GM23248 (cell line): Measurements from ENCODE around the gene IVNS1ABP.

Experiments used
- EZH2 ChIP-seq: fragments of 200-600 bp; sonication (generic); IDR thresholded peaks from 2 replicates; pipeline ENCODE4 v1.6.1; 2018; ENCODE audit warnings: antibody characterized with exemption, mild to moderate bottlenecking; ENCODE audit not compliant: insufficient read depth, poor library complexity, severe bottlenecking
- EZH2phosphoT487 ChIP-seq: fragments of 200-600 bp; sonication (generic); IDR thresholded peaks from 2 replicates; pipeline ENCODE4 v1.6.1; 2018; ENCODE audit warnings: antibody characterized with exemption, moderate library complexity, mild to moderate bottlenecking, low read depth; ENCODE audit not compliant: insufficient read depth

DNA sequence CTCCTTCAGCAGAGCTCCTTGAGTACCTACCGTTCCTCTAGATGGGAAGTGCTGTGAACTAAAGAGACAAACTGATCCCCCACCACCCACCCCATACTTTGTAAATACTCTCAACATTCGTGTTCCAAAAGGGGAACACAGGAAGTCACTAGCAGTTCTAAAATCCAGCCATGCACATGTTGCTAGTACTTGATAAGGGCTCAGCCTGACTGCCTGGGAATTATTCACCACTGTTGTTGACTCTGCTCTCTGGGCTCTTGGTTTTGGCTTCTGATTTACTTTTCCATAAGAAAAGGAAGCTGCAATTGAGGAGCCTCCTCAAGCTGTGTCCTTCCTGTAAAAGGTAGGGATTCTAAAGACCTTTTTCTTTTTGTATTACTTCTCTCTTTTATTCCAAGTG, 67.5 kb downstream of the IVNS1ABP start:
- TF ChIP-seq EZH2: no peak
- TF ChIP-seq EZH2phosphoT487: no peak
